SK-N-SH (cell line): ENCODE measurements around the gene FNTB.

ENCODE experiments used
- POLR2AphosphoS5 ChIP-seq: IDR thresholded peaks from 2 replicates; pipeline ENCODE4 v1.6.1; 2012; ENCODE audit warnings: low read depth, low read length
- TCF12 ChIP-seq: IDR thresholded peaks from 2 replicates; pipeline ENCODE4 v1.4.0; 2012
- YY1 ChIP-seq: IDR thresholded peaks from 2 replicates; pipeline ENCODE4 v1.4.0; 2012; ENCODE audit warnings: low read depth, mild to moderate bottlenecking

GRCh38 chr14:65069874-65070413, 83.2 kb downstream of the FNTB start:
- no peak for TF ChIP-seq POLR2AphosphoS5
- no peak for TF ChIP-seq TCF12
- TF ChIP-seq YY1: no peak
